ENCODE data around the gene LRRN2.
"Not testable (repeated sequence)": the region's sequence is repeated elsewhere in the genome, so short reads cannot be mapped to it uniquely, and the experiment has no call there.

Gene LRRN2

DNA sequence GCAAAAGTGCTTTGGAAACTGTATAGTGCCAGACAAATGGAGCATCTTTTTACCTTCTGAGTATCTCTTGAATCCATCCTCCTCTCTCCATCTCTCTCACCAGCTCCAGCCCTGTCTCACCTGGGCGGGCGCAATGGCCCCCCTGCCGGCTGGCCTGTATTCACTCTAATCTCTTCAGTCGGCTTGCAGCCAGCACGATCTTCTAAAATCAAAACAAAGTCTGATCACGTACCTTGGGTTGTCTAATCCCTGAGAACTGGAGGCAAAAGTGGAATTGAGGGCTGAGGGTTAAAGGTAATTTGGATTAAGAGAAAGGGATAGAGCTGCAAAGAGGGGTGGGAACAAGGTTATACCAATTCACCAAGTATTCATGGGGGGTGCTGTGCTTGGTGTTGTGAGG, 46.0 kb upstream of the LRRN2 start:
- Histone ChIP-seq H3K9me3 (ENCODE audit: severe bottlenecking) (no peaks in the 10 kb centered on the region), H3K27me3 (ENCODE audit: insufficient read depth, low read depth, severe bottlenecking) (no peaks in the 10 kb centered on the region)
- TF ChIP-seq, protein P1, sequence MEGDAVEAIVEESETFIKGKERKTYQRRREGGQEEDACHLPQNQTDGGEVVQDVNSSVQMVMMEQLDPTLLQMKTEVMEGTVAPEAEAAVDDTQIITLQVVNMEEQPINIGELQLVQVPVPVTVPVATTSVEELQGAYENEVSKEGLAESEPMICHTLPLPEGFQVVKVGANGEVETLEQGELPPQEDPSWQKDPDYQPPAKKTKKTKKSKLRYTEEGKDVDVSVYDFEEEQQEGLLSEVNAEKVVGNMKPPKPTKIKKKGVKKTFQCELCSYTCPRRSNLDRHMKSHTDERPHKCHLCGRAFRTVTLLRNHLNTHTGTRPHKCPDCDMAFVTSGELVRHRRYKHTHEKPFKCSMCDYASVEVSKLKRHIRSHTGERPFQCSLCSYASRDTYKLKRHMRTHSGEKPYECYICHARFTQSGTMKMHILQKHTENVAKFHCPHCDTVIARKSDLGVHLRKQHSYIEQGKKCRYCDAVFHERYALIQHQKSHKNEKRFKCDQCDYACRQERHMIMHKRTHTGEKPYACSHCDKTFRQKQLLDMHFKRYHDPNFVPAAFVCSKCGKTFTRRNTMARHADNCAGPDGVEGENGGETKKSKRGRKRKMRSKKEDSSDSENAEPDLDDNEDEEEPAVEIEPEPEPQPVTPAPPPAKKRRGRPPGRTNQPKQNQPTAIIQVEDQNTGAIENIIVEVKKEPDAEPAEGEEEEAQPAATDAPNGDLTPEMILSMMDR (IDR thresholded peaks at IDR 0.05; ENCODE audit: low read depth, low read length): peak; percentile 36

DNA sequence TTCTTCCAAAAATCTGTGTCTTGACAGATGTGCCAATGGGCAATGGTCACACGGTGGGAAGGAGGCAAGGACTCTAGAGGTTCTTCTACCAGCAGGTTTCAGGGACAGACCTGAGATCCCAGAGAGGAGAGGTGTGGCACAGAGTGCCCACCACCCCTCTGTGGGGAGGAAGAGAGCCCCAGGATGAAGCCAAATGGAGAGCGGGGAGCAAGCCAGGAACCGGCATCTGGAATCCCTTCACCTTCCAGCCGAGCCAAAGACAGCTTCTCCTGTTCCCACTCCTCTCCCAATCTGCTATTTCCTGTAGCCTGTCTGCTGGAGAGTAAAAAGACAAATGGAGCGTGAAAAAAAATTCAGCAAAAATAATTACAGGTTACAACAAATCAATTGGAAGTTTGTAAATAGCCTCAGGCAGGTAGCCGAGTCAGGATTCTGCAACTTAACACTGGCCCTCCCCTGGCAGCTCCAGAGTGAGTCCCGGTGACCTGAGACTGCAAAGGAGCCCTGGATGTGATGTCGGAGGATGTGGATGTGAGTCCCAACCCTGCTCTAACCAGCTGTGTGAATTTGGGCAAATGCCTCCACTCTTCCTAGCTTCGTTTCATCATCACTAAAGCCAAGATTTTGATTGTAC, 45.4 kb upstream of the LRRN2 start:
- Histone ChIP-seq H3K27ac (peak overlapping the region; percentile 79), H3K27me3 (ENCODE audit: insufficient read depth, low read depth, severe bottlenecking) (no peaks in the 10 kb centered on the region), H3K9me3 (ENCODE audit: severe bottlenecking) (no peaks in the 10 kb centered on the region), H3K4me3 (ENCODE audit: low read depth, low read length) (peak overlapping the region; percentile 23), H3K36me3 (no peaks in the 10 kb centered on the region)
- DNase-seq: no peak
- TF ChIP-seq, protein P1 (IDR thresholded peaks at IDR 0.05; ENCODE audit: low read depth, low read length): no peak

More for the DNA sequence above, 46.0 kb upstream of the LRRN2 start:
- H3K36me3 ChIP-seq: no peaks in the 10 kb centered on the region
- H3K27ac ChIP-seq: peak overlapping the region; percentile 79
- DNase-seq: peak; percentile 97
- peak overlapping the region; percentile 23 for H3K4me3 ChIP-seq (ENCODE audit: low read depth, low read length)

DNA sequence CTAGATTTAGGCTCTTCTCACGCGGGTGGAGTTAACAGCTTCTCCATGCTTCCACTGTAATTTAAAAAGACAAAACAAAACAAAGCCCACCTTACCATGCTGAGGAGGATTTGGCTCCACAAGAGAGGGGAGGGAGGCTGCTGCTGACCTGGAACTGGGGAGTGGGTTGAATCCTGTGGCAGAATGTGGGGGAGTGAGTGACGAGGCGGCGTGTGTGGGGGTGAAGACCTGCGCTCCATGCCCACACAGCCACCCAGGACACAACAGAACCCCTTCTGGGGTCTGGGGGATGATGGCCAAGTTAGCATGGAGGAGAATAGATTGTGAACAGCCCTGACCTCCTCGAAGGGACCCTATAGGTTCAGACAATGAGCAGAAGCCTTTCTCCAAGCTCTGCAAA, 44.0 kb upstream of the LRRN2 start:
- TF ChIP-seq, protein P1 (IDR thresholded peaks at IDR 0.05; ENCODE audit: low read depth, low read length): no peak
- DNase-seq: no peak
- Histone ChIP-seq H3K27me3 (ENCODE audit: insufficient read depth, low read depth, severe bottlenecking) (no peaks in the 10 kb centered on the region), H3K9me3 (ENCODE audit: severe bottlenecking) (no peaks in the 10 kb centered on the region), H3K36me3 (no peaks in the 10 kb centered on the region), H3K27ac (no peak overlapping the region), H3K4me3 (ENCODE audit: low read depth, low read length) (no peak overlapping the region)

DNA sequence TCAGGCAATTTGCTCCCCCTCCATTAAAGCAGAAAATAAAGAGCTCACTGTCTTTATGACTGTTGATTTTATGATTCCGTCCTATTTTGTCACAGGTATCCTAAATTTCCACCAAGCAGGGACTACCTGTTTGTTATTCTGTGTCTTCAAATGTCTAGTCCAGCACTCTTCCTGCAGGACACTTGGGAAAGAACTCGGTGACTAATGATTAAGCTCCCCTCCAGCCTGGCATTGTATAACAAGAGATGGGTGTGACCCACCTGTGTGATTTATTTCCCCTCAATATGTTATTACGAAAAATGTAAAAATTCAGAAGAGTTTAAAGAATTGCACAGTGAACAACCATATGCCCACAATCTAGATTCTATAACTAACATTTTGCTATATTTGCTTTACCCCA, 42.9 kb upstream of the LRRN2 start:
- TF ChIP-seq, protein P1 (IDR thresholded peaks at IDR 0.05; ENCODE audit: low read depth, low read length): no peak
- no peaks in the 10 kb centered on the region for H3K27me3 ChIP-seq (ENCODE audit: insufficient read depth, low read depth, severe bottlenecking)
- no peak overlapping the region for H3K27ac ChIP-seq
- H3K36me3 ChIP-seq: no peaks in the 10 kb centered on the region
- no peaks in the 10 kb centered on the region for H3K9me3 ChIP-seq (ENCODE audit: severe bottlenecking)
- no peak overlapping the region for H3K4me3 ChIP-seq (ENCODE audit: low read depth, low read length)
- no peak for DNase-seq

DNA sequence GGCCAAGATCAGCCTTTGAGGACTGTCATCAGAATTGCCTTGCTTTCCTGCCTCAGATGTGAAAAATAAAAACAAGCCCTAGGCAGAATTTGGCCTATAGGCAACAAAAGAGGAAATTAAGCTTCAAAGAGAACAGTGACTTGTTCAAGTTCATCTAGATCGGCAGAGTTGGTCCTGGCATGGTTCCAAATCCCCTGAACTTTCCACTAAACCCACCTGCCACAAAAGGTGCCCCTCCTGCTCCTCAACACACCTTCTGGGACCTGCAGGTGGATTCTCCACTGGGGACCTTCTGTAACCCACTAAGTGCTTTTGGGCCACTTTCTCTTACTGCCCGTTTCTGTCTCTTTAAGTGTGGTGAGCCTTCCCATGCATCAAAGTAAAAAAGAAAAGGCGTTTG, 42.5 kb upstream of the LRRN2 start:
- TF ChIP-seq, protein P1 (IDR thresholded peaks at IDR 0.05; ENCODE audit: low read depth, low read length): no peak
- DNase-seq: no peak
- Histone ChIP-seq H3K4me3 (ENCODE audit: low read depth, low read length) (no peak overlapping the region), H3K9me3 (ENCODE audit: severe bottlenecking) (no peaks in the 10 kb centered on the region), H3K27me3 (ENCODE audit: insufficient read depth, low read depth, severe bottlenecking) (no peaks in the 10 kb centered on the region), H3K27ac (no peak overlapping the region), H3K36me3 (no peaks in the 10 kb centered on the region)

DNA sequence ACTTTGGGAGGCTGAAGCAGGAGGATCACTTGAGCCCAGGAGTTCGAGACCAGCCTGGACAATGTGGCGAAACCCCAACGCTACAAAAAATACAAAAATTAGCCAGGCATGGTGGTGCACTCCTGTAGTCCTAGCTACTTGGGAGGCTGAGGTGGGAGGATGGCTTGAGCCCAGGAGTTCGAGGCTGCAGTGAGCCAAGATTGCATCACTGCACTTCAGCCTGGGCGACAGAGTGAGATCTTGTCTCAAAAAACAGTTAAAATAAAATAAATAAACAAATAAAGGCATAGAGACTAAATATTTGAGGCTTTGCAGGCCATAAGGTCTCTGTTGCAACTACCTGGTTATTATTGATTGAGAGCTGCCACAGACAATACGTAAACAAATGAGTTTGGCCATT, 41.9 kb upstream of the LRRN2 start:
- not testable (repeated sequence) for H3K4me3 ChIP-seq (ENCODE audit: low read depth, low read length); H3K27me3 ChIP-seq (ENCODE audit: insufficient read depth, low read depth, severe bottlenecking); DNase-seq; H3K9me3 ChIP-seq (ENCODE audit: severe bottlenecking); H3K36me3 ChIP-seq; H3K27ac ChIP-seq
